GM21381 (cell line): ENCODE results near the gene PDZD4.
"Not testable (repeated sequence)": the region's sequence is repeated elsewhere in the genome, so short reads cannot be mapped to it uniquely, and the experiment has no call there.

Experiments used
- ATAC-seq: cut with Tn5 transposase; IDR thresholded peaks from one replicate; pipeline ENCODE4 v1.9.1; 2021; ENCODE audit warnings: mild to moderate bottlenecking, moderate library complexity; ENCODE audit not compliant: unreplicated experiment

The PDZD4 gene

GRCh38 chrX:153836921-153837320, 6.6 kb upstream of the PDZD4 start:
- ATAC-seq = no peak

GRCh38 chrX:153832728-153833127, 2.4 kb upstream of the PDZD4 start:
- ATAC-seq = no peak

GRCh38 chrX:153831429-153832150, 1.2 kb upstream of the PDZD4 start:
- ATAC-seq = no peak

GRCh38 chrX:153830640-153831428, 490 bp upstream of the PDZD4 start:
- ATAC-seq = no peak

GRCh38 chrX:153829549-153829798, 870 bp downstream of the PDZD4 start:
- no peak for ATAC-seq

- no peak for ATAC-seq
These were observed 1.4 kb downstream of the PDZD4 start for GRCh38 chrX:153828723-153829548.

GRCh38 chrX:153828308-153828707, 2.0 kb downstream of the PDZD4 start:
- no peak for ATAC-seq

- ATAC-seq = no peak
These were observed 2.4 kb downstream of the PDZD4 start for GRCh38 chrX:153827903-153828302.

GRCh38 chrX:153827016-153827415, 3.3 kb downstream of the PDZD4 start:
- no peak for ATAC-seq

- ATAC-seq = no peak
These were observed 5.3 kb downstream of the PDZD4 start for GRCh38 chrX:153825042-153825441.

GRCh38 chrX:153824348-153824747, 6.0 kb downstream of the PDZD4 start:
- ATAC-seq = no peak

- no peak for ATAC-seq
These were observed 9.3 kb downstream of the PDZD4 start for GRCh38 chrX:153821066-153821465.

- no peak for ATAC-seq
These were observed 9.7 kb downstream of the PDZD4 start for GRCh38 chrX:153820601-153821000.

GRCh38 chrX:153819384-153820040, 10.8 kb downstream of the PDZD4 start:
- ATAC-seq = no peak

GRCh38 chrX:153818571-153819383, 11.6 kb downstream of the PDZD4 start:
- ATAC-seq = no peak

GRCh38 chrX:153818064-153818463, 12.3 kb downstream of the PDZD4 start:
- not testable (repeated sequence) for ATAC-seq

GRCh38 chrX:153816831-153817690, 13.3 kb downstream of the PDZD4 start:
- no peak for ATAC-seq

- ATAC-seq = no peak
These were observed 15.6 kb downstream of the PDZD4 start for GRCh38 chrX:153814591-153815315.

GRCh38 chrX:153813161-153813560, 17.2 kb downstream of the PDZD4 start:
- no peak for ATAC-seq
